SK-N-SH (cell line): Measurements from ENCODE around the gene ZDHHC11.

ENCODE experiments used
- CHD2 ChIP-seq: fragments of 150-350 bp; IDR thresholded peaks from 2 replicates; pipeline ENCODE4 v1.6.1; 2018; ENCODE audit warnings: low read length; ENCODE audit not compliant: partially characterized antibody
- ELF1 ChIP-seq: IDR thresholded peaks from 2 replicates; pipeline ENCODE4 v1.4.0; 2012
- EP300 ChIP-seq, 2 experiments: IDR thresholded peaks; 2 replicates each; pipeline versions ENCODE4 v1.4.0 to v1.6.1; 2012; ENCODE audit warnings: borderline replicate concordance in 1 of 2, low read depth in 1 of 2, low read length in 1 of 2
- EZH2phosphoT487 ChIP-seq: fragments of 200-600 bp; sonication (generic); IDR thresholded peaks from 2 replicates; pipeline ENCODE4 v1.6.1; 2017; ENCODE audit warnings: low read depth, mixed run types, mild to moderate bottlenecking, antibody characterized with exemption, moderate library complexity, borderline replicate concordance
- FOXJ3 ChIP-seq: sonication (generic); formaldehyde crosslinking; IDR thresholded peaks from 2 replicates; pipeline ENCODE4 v1.5.1; 2020; ENCODE audit warnings: mild to moderate bottlenecking, missing genetic modification reagents
- NFIC ChIP-seq: IDR thresholded peaks from 2 replicates; pipeline ENCODE4 v1.4.0; 2012; ENCODE audit warnings: borderline replicate concordance
- PBX3 ChIP-seq: IDR thresholded peaks from 2 replicates; pipeline ENCODE4; 2012
- SIN3A ChIP-seq: IDR thresholded peaks from 2 replicates; pipeline ENCODE4 v1.6.1; 2012; ENCODE audit warnings: low read depth, mild to moderate bottlenecking, low read length, moderate library complexity, borderline replicate concordance
- TCF12 ChIP-seq: IDR thresholded peaks from 2 replicates; pipeline ENCODE4 v1.4.0; 2012
- ZBTB33 ChIP-seq: IDR thresholded peaks from 2 replicates; pipeline ENCODE4 v1.4.0; 2012; ENCODE audit warnings: low read depth, borderline replicate concordance
- TF ChIP-seq, protein P1 (sequence below): fragments of 200-600 bp; sonication (generic); IDR thresholded peaks from 2 replicates; pipeline ENCODE4 v1.6.1; 2017; ENCODE audit warnings: antibody characterized with exemption, mild to moderate bottlenecking, moderate library complexity
- TF ChIP-seq, protein P2 (sequence below): IDR thresholded peaks from 2 replicates; pipeline ENCODE4 v1.4.0; 2012; ENCODE audit warnings: low read depth, borderline replicate concordance
- TF ChIP-seq, protein P3 (sequence below): IDR thresholded peaks from 2 replicates; pipeline ENCODE4 v1.6.1; 2012; ENCODE audit warnings: mild to moderate bottlenecking, low read depth, low read length, moderate library complexity

GRCh38 chr5:868428-869135 is 17.8 kb upstream of the ZDHHC11 start:
- TF ChIP-seq, protein P1, sequence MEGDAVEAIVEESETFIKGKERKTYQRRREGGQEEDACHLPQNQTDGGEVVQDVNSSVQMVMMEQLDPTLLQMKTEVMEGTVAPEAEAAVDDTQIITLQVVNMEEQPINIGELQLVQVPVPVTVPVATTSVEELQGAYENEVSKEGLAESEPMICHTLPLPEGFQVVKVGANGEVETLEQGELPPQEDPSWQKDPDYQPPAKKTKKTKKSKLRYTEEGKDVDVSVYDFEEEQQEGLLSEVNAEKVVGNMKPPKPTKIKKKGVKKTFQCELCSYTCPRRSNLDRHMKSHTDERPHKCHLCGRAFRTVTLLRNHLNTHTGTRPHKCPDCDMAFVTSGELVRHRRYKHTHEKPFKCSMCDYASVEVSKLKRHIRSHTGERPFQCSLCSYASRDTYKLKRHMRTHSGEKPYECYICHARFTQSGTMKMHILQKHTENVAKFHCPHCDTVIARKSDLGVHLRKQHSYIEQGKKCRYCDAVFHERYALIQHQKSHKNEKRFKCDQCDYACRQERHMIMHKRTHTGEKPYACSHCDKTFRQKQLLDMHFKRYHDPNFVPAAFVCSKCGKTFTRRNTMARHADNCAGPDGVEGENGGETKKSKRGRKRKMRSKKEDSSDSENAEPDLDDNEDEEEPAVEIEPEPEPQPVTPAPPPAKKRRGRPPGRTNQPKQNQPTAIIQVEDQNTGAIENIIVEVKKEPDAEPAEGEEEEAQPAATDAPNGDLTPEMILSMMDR, result no peak
- TF ChIP-seq EZH2phosphoT487, result no peak
- TF ChIP-seq SIN3A, result no peak
- no peak for TF ChIP-seq FOXJ3 (CRISPR knock-in tag)
- TF ChIP-seq, protein P2, sequence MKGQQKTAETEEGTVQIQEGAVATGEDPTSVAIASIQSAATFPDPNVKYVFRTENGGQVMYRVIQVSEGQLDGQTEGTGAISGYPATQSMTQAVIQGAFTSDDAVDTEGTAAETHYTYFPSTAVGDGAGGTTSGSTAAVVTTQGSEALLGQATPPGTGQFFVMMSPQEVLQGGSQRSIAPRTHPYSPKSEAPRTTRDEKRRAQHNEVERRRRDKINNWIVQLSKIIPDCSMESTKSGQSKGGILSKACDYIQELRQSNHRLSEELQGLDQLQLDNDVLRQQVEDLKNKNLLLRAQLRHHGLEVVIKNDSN, result no peak
- TF ChIP-seq EP300 (IDR thresholded peaks at IDR 0.05; ENCODE audit: borderline replicate concordance in 1 of 2, low read depth in 1 of 2, low read length in 1 of 2), result no peak
- TF ChIP-seq, protein P3, sequence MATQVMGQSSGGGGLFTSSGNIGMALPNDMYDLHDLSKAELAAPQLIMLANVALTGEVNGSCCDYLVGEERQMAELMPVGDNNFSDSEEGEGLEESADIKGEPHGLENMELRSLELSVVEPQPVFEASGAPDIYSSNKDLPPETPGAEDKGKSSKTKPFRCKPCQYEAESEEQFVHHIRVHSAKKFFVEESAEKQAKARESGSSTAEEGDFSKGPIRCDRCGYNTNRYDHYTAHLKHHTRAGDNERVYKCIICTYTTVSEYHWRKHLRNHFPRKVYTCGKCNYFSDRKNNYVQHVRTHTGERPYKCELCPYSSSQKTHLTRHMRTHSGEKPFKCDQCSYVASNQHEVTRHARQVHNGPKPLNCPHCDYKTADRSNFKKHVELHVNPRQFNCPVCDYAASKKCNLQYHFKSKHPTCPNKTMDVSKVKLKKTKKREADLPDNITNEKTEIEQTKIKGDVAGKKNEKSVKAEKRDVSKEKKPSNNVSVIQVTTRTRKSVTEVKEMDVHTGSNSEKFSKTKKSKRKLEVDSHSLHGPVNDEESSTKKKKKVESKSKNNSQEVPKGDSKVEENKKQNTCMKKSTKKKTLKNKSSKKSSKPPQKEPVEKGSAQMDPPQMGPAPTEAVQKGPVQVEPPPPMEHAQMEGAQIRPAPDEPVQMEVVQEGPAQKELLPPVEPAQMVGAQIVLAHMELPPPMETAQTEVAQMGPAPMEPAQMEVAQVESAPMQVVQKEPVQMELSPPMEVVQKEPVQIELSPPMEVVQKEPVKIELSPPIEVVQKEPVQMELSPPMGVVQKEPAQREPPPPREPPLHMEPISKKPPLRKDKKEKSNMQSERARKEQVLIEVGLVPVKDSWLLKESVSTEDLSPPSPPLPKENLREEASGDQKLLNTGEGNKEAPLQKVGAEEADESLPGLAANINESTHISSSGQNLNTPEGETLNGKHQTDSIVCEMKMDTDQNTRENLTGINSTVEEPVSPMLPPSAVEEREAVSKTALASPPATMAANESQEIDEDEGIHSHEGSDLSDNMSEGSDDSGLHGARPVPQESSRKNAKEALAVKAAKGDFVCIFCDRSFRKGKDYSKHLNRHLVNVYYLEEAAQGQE, result no peak
- TF ChIP-seq TCF12, result no peak
- no peak for TF ChIP-seq CHD2
- no peak for TF ChIP-seq NFIC
- TF ChIP-seq PBX3, result no peak
- TF ChIP-seq ELF1, result no peak
- no peak for TF ChIP-seq ZBTB33
